ENCODE data around the gene IL7R.
"Not testable (repeated sequence)": the region's sequence is repeated elsewhere in the genome, so short reads cannot be mapped to it uniquely, and the experiment has no call there.

IL7R gene

DNA sequence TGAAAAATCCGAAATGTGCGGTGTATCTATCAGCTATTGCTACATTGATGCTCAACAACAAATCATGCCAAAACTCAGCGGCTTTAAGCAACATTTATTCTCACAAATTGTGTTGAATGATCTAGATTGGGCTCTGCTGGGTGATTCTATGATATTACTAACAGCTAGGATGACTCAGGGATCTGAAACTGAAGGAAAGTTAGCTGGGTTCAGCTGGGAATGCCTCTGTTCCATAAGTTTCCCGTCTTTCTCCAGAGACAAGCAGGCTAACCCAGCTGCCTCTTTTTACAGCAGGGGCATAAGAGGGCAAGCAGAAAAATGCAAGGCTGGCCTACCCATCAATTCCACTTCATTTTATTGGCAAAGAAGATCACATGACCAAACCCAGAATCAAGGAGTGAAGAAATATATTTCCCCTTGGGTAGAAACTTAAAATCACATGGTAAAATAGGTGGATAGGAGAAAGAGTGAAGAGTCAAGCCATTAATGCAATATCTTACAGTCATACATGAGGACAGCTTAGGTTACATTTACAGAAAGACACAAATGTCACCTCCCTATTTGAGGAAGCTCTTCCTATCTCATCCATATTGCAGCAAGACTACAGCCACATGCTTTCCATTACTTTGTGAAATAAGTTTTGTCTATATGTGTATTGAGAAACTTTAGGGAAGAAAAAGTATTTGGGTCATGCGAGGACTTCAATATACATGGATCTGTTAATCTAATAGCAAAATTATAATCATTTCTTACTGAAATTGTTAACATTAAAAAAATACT is 30.8 kb downstream of the IL7R start:
- no peak overlapping the region for H3K4me3 ChIP-seq (replicated peaks; ENCODE audit: insufficient read depth, low read length)
- no peak for DNase-seq (ENCODE audit: low read depth in 1 of 2, low spot score in 1 of 2)
- TF ChIP-seq SPI1 (IDR thresholded peaks at IDR 0.05; ENCODE audit: borderline replicate concordance, low read depth) (no peak), POLR2AphosphoS5 (IDR thresholded peaks at IDR 0.05; ENCODE audit: low read depth) (no peak), GABPA (IDR thresholded peaks at IDR 0.05; ENCODE audit: low read depth) (no peak)
- TF ChIP-seq, protein P1, sequence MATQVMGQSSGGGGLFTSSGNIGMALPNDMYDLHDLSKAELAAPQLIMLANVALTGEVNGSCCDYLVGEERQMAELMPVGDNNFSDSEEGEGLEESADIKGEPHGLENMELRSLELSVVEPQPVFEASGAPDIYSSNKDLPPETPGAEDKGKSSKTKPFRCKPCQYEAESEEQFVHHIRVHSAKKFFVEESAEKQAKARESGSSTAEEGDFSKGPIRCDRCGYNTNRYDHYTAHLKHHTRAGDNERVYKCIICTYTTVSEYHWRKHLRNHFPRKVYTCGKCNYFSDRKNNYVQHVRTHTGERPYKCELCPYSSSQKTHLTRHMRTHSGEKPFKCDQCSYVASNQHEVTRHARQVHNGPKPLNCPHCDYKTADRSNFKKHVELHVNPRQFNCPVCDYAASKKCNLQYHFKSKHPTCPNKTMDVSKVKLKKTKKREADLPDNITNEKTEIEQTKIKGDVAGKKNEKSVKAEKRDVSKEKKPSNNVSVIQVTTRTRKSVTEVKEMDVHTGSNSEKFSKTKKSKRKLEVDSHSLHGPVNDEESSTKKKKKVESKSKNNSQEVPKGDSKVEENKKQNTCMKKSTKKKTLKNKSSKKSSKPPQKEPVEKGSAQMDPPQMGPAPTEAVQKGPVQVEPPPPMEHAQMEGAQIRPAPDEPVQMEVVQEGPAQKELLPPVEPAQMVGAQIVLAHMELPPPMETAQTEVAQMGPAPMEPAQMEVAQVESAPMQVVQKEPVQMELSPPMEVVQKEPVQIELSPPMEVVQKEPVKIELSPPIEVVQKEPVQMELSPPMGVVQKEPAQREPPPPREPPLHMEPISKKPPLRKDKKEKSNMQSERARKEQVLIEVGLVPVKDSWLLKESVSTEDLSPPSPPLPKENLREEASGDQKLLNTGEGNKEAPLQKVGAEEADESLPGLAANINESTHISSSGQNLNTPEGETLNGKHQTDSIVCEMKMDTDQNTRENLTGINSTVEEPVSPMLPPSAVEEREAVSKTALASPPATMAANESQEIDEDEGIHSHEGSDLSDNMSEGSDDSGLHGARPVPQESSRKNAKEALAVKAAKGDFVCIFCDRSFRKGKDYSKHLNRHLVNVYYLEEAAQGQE (IDR thresholded peaks at IDR 0.05; ENCODE audit: insufficient replicate concordance, low read depth) = no peak
- TF ChIP-seq, protein P2, sequence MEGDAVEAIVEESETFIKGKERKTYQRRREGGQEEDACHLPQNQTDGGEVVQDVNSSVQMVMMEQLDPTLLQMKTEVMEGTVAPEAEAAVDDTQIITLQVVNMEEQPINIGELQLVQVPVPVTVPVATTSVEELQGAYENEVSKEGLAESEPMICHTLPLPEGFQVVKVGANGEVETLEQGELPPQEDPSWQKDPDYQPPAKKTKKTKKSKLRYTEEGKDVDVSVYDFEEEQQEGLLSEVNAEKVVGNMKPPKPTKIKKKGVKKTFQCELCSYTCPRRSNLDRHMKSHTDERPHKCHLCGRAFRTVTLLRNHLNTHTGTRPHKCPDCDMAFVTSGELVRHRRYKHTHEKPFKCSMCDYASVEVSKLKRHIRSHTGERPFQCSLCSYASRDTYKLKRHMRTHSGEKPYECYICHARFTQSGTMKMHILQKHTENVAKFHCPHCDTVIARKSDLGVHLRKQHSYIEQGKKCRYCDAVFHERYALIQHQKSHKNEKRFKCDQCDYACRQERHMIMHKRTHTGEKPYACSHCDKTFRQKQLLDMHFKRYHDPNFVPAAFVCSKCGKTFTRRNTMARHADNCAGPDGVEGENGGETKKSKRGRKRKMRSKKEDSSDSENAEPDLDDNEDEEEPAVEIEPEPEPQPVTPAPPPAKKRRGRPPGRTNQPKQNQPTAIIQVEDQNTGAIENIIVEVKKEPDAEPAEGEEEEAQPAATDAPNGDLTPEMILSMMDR (IDR thresholded peaks at IDR 0.05; ENCODE audit: insufficient read depth, low read length) = no peak
- H3K27me3 ChIP-seq (ENCODE audit: insufficient read depth, poor library complexity, severe bottlenecking) = no peaks in the 10 kb centered on the region
- no peak overlapping the region for H3K27ac ChIP-seq (replicated peaks)

DNA sequence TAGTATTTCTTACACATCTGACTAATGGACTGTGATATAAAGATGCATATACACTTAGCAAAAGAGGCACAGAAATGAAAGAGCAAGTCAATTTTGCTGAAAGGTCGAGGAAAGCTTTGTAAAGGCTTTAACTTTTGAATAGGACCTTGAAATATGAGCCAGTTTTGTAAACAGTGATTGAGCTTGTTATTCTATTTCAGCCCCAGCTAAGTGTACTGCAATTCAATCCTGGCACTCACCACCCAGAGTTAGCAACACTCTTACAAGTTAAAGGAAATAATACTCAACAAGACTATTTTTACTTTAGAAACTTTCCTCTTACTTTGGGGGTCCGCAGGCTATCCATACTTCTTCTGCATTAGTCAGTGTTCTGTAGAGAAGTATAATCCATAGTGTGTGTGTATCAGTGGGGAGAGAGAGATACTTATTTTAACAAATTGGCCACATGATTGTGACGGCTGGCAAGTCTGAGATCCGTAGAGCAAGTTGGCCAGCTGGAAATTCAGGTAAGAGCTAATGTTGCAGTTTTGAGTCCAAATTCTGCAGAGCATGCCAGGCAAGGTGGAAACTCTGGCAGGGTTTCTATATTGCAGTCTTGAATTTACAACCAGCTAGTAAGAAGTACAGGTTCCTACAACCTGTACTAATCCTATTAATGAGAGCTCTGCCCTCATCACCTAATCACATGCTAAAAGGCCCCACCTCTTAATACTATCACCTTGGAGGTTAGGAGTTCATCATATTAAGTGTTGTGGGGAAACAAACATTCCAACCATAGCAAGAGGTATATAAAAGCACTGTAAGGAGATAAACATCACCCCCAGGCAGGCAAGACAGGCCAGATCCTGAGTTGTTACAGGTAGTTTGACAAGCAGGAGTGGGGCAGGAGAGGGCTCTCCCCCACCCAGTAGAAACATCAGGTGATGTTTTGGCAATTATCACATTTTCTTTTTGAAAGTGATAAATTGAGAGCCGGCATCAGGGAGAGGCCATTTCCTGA is 33.6 kb downstream of the IL7R start:
- Histone ChIP-seq H3K27me3 (ENCODE audit: insufficient read depth, poor library complexity, severe bottlenecking) (no peaks in the 10 kb centered on the region), H3K27ac (replicated peaks) (no peak overlapping the region), H3K4me3 (replicated peaks; ENCODE audit: insufficient read depth, low read length) (no peak overlapping the region)
- TF ChIP-seq GABPA (IDR thresholded peaks at IDR 0.05; ENCODE audit: low read depth) (no peak), SPI1 (IDR thresholded peaks at IDR 0.05; ENCODE audit: borderline replicate concordance, low read depth) (no peak), POLR2AphosphoS5 (IDR thresholded peaks at IDR 0.05; ENCODE audit: low read depth) (no peak)
- TF ChIP-seq, protein P1 (IDR thresholded peaks at IDR 0.05; ENCODE audit: insufficient replicate concordance, low read depth) = no peak
- TF ChIP-seq, protein P2 (IDR thresholded peaks at IDR 0.05; ENCODE audit: insufficient read depth, low read length) = no peak
- DNase-seq (ENCODE audit: low read depth in 1 of 2, low spot score in 1 of 2) = no peak

DNA sequence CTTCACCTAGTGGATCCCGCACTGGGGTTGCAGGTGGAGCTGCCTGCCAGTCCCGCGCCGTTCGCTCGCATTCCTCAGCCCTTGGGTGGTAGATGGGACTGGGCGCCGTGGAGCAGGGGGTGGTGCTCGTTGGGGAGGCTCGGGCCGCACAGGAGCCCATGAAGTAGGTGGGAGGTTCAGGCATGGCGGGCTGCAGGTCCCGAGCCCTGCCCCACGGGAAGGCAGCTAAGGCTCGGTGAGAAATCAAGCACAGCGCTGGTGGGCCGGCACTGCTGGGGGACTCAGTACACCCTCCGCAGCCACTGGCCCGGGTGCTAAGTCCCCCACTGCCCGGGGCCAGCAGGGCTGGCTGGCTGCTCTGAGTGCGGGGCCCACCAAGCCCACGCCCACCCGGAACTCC is 36.1 kb downstream of the IL7R start:
- H3K27me3 ChIP-seq (ENCODE audit: insufficient read depth, poor library complexity, severe bottlenecking); H3K4me3 ChIP-seq (replicated peaks; ENCODE audit: insufficient read depth, low read length); H3K27ac ChIP-seq (replicated peaks); DNase-seq (ENCODE audit: low read depth in 1 of 2, low spot score in 1 of 2): not testable (repeated sequence)

DNA sequence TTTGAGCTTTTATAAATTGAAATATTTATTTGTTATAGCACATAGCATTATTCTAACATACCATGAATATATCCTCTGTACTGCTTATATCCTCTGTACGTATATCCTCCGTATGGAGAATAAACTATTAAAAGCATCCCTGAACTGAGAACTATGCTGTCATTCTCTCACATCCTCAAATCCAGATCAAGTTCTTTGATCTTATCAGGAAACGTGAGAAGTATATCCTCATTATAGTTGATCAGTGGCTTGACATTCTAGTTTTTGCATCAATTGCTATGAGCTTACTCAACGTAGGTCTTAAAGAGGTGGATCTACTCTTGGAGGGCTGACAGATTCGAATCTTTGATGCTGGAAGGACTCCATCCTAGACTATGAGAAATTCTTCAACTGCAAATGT is 37.4 kb downstream of the IL7R start:
- no peak overlapping the region for H3K27ac ChIP-seq (replicated peaks)
- no peak for DNase-seq (ENCODE audit: low read depth in 1 of 2, low spot score in 1 of 2)
- no peaks in the 10 kb centered on the region for H3K27me3 ChIP-seq (ENCODE audit: insufficient read depth, poor library complexity, severe bottlenecking)
- H3K4me3 ChIP-seq (replicated peaks; ENCODE audit: insufficient read depth, low read length) = no peak overlapping the region
- TF ChIP-seq, protein P1 (IDR thresholded peaks at IDR 0.05; ENCODE audit: insufficient replicate concordance, low read depth) = no peak
- TF ChIP-seq SPI1 (IDR thresholded peaks at IDR 0.05; ENCODE audit: borderline replicate concordance, low read depth) (no peak), GABPA (IDR thresholded peaks at IDR 0.05; ENCODE audit: low read depth) (no peak), POLR2AphosphoS5 (IDR thresholded peaks at IDR 0.05; ENCODE audit: low read depth) (no peak)
- TF ChIP-seq, protein P2 (IDR thresholded peaks at IDR 0.05; ENCODE audit: insufficient read depth, low read length) = no peak

Measured in HL-60 (cell line).